B cell (primary cell): ENCODE results near the gene ZNF385D. TPM values are rescaled to one million over a fixed set of nuclear protein-coding genes. Genes with fewer than 3 reads are reported as not detected.

Experiments used
- ATAC-seq: fragments of 200-7000 bp; cut with Tn5 transposase; one replicate; pipeline ENCODE4 v1.10.0; 2021; ENCODE audit warnings: low read depth, mild to moderate bottlenecking, moderate number of reproducible peaks, moderate library complexity
- CTCF ChIA-PET: fragments of 350-600 bp; sonication (Branson Sonifier 250); formaldehyde crosslinking; loops from one replicate; lab custom pipeline; 2021; ENCODE audit warnings: antibody characterized with exemption, inconsistent platforms; lab: Charles Lee
- POLR2A ChIA-PET: fragments of 350-600 bp; sonication (Branson Sonifier 250); formaldehyde crosslinking; loops from one replicate; lab custom pipeline; 2021; ENCODE audit warnings: antibody characterized with exemption; lab: Charles Lee
- DNase-seq: peaks from one replicate; pipeline ENCODE4 v3.0.0; 2013
- H2AFZ ChIP-seq: 2 replicates; pipeline ENCODE4 v1.6.1; 2012; ENCODE audit warnings: mild to moderate bottlenecking, low read depth, low read length; ENCODE audit not compliant: insufficient read depth, poor library complexity, severe bottlenecking
- H3K27ac ChIP-seq, 2 donors: 1 replicate in 1 of 2; 2 replicates in 1 of 2; pipeline ENCODE4 v1.5.1; 2012 to 2013; ENCODE audit warnings: low read length in 2 of 2, mild to moderate bottlenecking in 2 of 2, moderate library complexity in 1 of 2
- H3K27me3 ChIP-seq, 4 experiments: fragments of 200-600 bp in 1 of 4; sonication (generic) in 1 of 4; replicated peaks in 1 of 4; 1 replicate in 2 of 4; 2 replicates in 2 of 4; pipeline versions ENCODE4 v1.6.1 to v1.7.0; 2013 to 2016; ENCODE audit warnings: low read length in 3 of 4, mild to moderate bottlenecking in 2 of 4, mixed read lengths in 1 of 4, moderate library complexity in 1 of 4; ENCODE audit not compliant: insufficient read depth in 4 of 4, control insufficient read depth in 3 of 4; ENCODE audit errors: control extremely low read depth in 1 of 4
- H3K36me3 ChIP-seq, 2 experiments: replicated peaks in 1 of 2; 1 replicate in 1 of 2; 2 replicates in 1 of 2; pipeline versions ENCODE4 v1.6.1 to v1.7.1; 2013; ENCODE audit warnings: low read length in 1 of 2; ENCODE audit not compliant: insufficient read depth in 2 of 2, control insufficient read depth in 1 of 2; ENCODE audit errors: control extremely low read depth in 1 of 2, extremely low read depth in 1 of 2
- H3K4me1 ChIP-seq, 2 donors: fragments of 200-600 bp in 1 of 2; sonication (generic) in 1 of 2; 1 replicate in 1 of 2; 2 replicates in 1 of 2; pipeline versions ENCODE4 v1.5.1 to v1.6.1; 2013 to 2017; ENCODE audit warnings: low read length in 2 of 2; ENCODE audit not compliant: control insufficient read depth in 2 of 2, insufficient read depth in 2 of 2
- H3K4me2 ChIP-seq: replicated peaks from 2 replicates; pipeline ENCODE3; 2012; ENCODE audit warnings: mild to moderate bottlenecking, low read depth, low read length; ENCODE audit not compliant: poor library complexity, severe bottlenecking
- H3K4me3 ChIP-seq, 5 experiments: fragments of 200-600 bp in 1 of 5; sonication (generic) in 1 of 5; 1 replicate in 3 of 5; 2 replicates in 2 of 5; pipeline versions ENCODE4 v1.5.1 to v1.7.0; 2011 to 2016; ENCODE audit warnings: low read length in 4 of 5, mild to moderate bottlenecking in 4 of 5, low read depth in 2 of 5, control low read depth in 1 of 5, moderate library complexity in 1 of 5; ENCODE audit not compliant: insufficient read depth in 1 of 5; ENCODE audit errors: control extremely low read depth in 1 of 5, extremely low read depth in 1 of 5
- H3K79me2 ChIP-seq: fragments of 200-600 bp; sonication (generic); one replicate; pipeline ENCODE4 v1.6.0; 2016; ENCODE audit warnings: low read length; ENCODE audit not compliant: control insufficient read depth, insufficient read depth
- H3K9ac ChIP-seq: fragments of 200-600 bp; sonication (generic); 2 replicates; pipeline ENCODE4 v1.6.1; 2017; ENCODE audit warnings: mild to moderate bottlenecking, low read length, moderate library complexity
- H3K9me3 ChIP-seq, 3 donors: one replicate each; pipeline versions ENCODE4 v1.6.1 to v1.7.1; 2013; ENCODE audit warnings: low read length in 2 of 3; ENCODE audit not compliant: control insufficient read depth in 2 of 3, insufficient read depth in 1 of 3; ENCODE audit errors: control extremely low read depth in 1 of 3
- H4K20me1 ChIP-seq: 2 replicates; pipeline ENCODE4 v1.6.0; 2012; ENCODE audit warnings: mild to moderate bottlenecking, low read length; ENCODE audit not compliant: insufficient read depth, control insufficient read depth, poor library complexity, severe bottlenecking
- H3K27ac Mint-ChIP-seq: one replicate; pipeline ENCODE4 v1.8.0; 2021; ENCODE audit warnings: mixed read lengths
- H3K27me3 Mint-ChIP-seq: one replicate; pipeline ENCODE4 v1.8.0; 2021; ENCODE audit warnings: mixed read lengths
- H3K4me1 Mint-ChIP-seq: one replicate; pipeline ENCODE4 v1.8.0; 2021; ENCODE audit warnings: mixed read lengths
- H3K4me3 Mint-ChIP-seq: one replicate; pipeline ENCODE4 v1.8.0; 2021; ENCODE audit warnings: mixed read lengths
- H3K9me3 Mint-ChIP-seq: one replicate; pipeline ENCODE4 v1.8.0; 2022; ENCODE audit warnings: mixed read lengths; ENCODE audit not compliant: insufficient read depth
- CTCF ChIP-seq: fragments of 200-600 bp; IDR thresholded peaks from one replicate; pipeline ENCODE4 v1.8.0; 2022; ENCODE audit warnings: antibody characterized with exemption, mild to moderate bottlenecking
- EZH2 ChIP-seq: IDR thresholded peaks from 2 replicates; pipeline ENCODE4 v1.6.1; 2012; ENCODE audit warnings: borderline replicate concordance, low read depth, mild to moderate bottlenecking, moderate library complexity, low read length; ENCODE audit not compliant: insufficient read depth, poor library complexity, severe bottlenecking
- WGBS: methylation state at CpG from one replicate; pipeline ENCODE4 v1.1.5; 2013; ENCODE audit warnings: missing lambda C conversion rate; ENCODE audit not compliant: insufficient coverage; 5-methylcytosine and 5-hydroxymethylcytosine counted together
- intact Hi-C: fragments of 100-400 bp; cut with micrococcal nuclease; formaldehyde crosslinking; loops from one replicate; pipeline ENCODE4 v1.10.0; 2022
- polyA plus RNA-seq: library from polyadenylated mRNA; depleted of rRNA; stranded (reverse); fragments of >200 nt; gene quantifications from 2 replicates; pipeline ENCODE4 v1.2.3, GENCODE V29; 2012
- total RNA-seq, 2 donors: library from RNA; stranded (reverse); fragments of 120-200 nt in 1 of 2; gene quantifications; 1 replicate in 1 of 2; 2 replicates in 1 of 2; pipeline versions ENCODE4 v1.2.3 to v1.2.4, GENCODE V29; 2013 to 2022

The ZNF385D gene
- total and polyA plus RNA-seq, 2 donors (not counting 1 experiment from before 2014, with no cell fraction given): not detected

GRCh38 chr3:21573291-21573690 is 177.7 kb downstream of the ZNF385D start:
- H3K27ac ChIP-seq: no peak overlapping the region
- WGBS: 100% methylated on average over 1 of the region's 2 CpGs

GRCh38 chr3:21564531-21564930 is 186.5 kb downstream of the ZNF385D start:
- Histone ChIP-seq H3K4me2 (no peak overlapping the region), H3K9me3 (peaks cover 0 to 8% (median 0%) of the 10 kb centered on the region in 3 donors), H3K4me3 (no peak overlapping the region), H3K79me2 (no peaks in the 10 kb centered on the region), H3K4me1 (no peaks in the 10 kb centered on the region), H2AFZ (no peak overlapping the region), H4K20me1 (no peaks in the 10 kb centered on the region), H3K27me3 (no peaks in the 10 kb centered on the region), H3K36me3 (no peaks in the 10 kb centered on the region), H3K9ac (no peak overlapping the region), H3K27ac (no peak overlapping the region)
- intact Hi-C loops: no loop called here
- Mint-ChIP-seq H3K9me3 (peaks cover 10% of the 10 kb centered on the region), H3K27ac (no peak overlapping the region), H3K4me3 (no peak overlapping the region), H3K27me3 (no peaks in the 10 kb centered on the region), H3K4me1 (no peaks in the 10 kb centered on the region)
- ATAC-seq: no peak
- ChIA-PET CTCF (no interaction called here), POLR2A (no interaction called here)
- no peak for DNase-seq
- no peak for TF ChIP-seq CTCF
- TF ChIP-seq EZH2: no peak
- WGBS: no CpG with 5 or more reads among the region's 3 CpGs

More at GRCh38 chr3:21573291-21573690, 177.7 kb downstream of the ZNF385D start:
- no peak for DNase-seq
- Mint-ChIP-seq H3K27me3 (no peaks in the 10 kb centered on the region), H3K4me3 (no peak overlapping the region), H3K4me1 (no peaks in the 10 kb centered on the region), H3K27ac (no peak overlapping the region), H3K9me3 (no peaks in the 10 kb centered on the region)
- H3K4me1 ChIP-seq: no peaks in the 10 kb centered on the region
- no peak overlapping the region for H2AFZ ChIP-seq
- no peaks in the 10 kb centered on the region for H3K9me3 ChIP-seq
- H3K4me2 ChIP-seq: no peak overlapping the region
- intact Hi-C loops: no loop called here
- no peak overlapping the region for H3K4me3 ChIP-seq
- H3K27me3 ChIP-seq: no peaks in the 10 kb centered on the region
- no peak for ATAC-seq
- POLR2A ChIA-PET: no interaction called here
- CTCF ChIA-PET: no interaction called here
- H4K20me1 ChIP-seq: no peaks in the 10 kb centered on the region
- H3K79me2 ChIP-seq: no peaks in the 10 kb centered on the region
- H3K9ac ChIP-seq: no peak overlapping the region
- no peaks in the 10 kb centered on the region for H3K36me3 ChIP-seq
- TF ChIP-seq CTCF (no peak), EZH2 (no peak)
